HG02970 (cell line): Measurements from ENCODE around the gene RABAC1.

Source experiments
- ATAC-seq: cut with Tn5 transposase; IDR thresholded peaks from one replicate; pipeline ENCODE4 v1.9.1; 2021; ENCODE audit warnings: mild to moderate bottlenecking, moderate library complexity, moderate number of reproducible peaks; ENCODE audit not compliant: unreplicated experiment, low FRiP score

The RABAC1 gene

GRCh38 chr19:41930926-41931592 lies 28.1 kb downstream of the RABAC1 start:
- ATAC-seq = no peak

GRCh38 chr19:41930322-41930722 lies 28.8 kb downstream of the RABAC1 start:
- ATAC-seq = no peak

- ATAC-seq = no peak
These were observed 29.5 kb downstream of the RABAC1 start for GRCh38 chr19:41929536-41930071.

- no peak for ATAC-seq
These were observed 30.2 kb downstream of the RABAC1 start for GRCh38 chr19:41928754-41929535.

- no peak for ATAC-seq
These were observed 30.9 kb downstream of the RABAC1 start, which contains the start of gene ERFL for GRCh38 chr19:41928221-41928683. TSS of gene ERFL (minus strand) at chr19:41928449. CDS start at chr19:41912919, 15,530 bp downstream.

GRCh38 chr19:41927497-41928192 lies 31.5 kb downstream of the RABAC1 start:
- no peak for ATAC-seq

GRCh38 chr19:41926763-41927496 lies 32.2 kb downstream of the RABAC1 start:
- ATAC-seq = no peak

- no peak for ATAC-seq
These were observed 32.9 kb downstream of the RABAC1 start for GRCh38 chr19:41926028-41926762.

GRCh38 chr19:41925208-41926003 lies 33.7 kb downstream of the RABAC1 start:
- ATAC-seq = no peak

- no peak for ATAC-seq
These were observed 34.7 kb downstream of the RABAC1 start for GRCh38 chr19:41924151-41925145.

GRCh38 chr19:41923045-41923788 lies 35.9 kb downstream of the RABAC1 start:
- ATAC-seq = no peak

GRCh38 chr19:41922585-41922984 lies 36.5 kb downstream of the RABAC1 start:
- no peak for ATAC-seq

GRCh38 chr19:41921577-41922576 lies 37.2 kb downstream of the RABAC1 start:
- no peak for ATAC-seq

- no peak for ATAC-seq
These were observed 38.1 kb downstream of the RABAC1 start for GRCh38 chr19:41920882-41921576.
